Measurements from ENCODE around the gene AGPAT1.
A peak's percentile ranks its signal among the peaks of the same experiment; 100 is the strongest.
"Not testable (repeated sequence)": the region's sequence is repeated elsewhere in the genome, so short reads cannot be mapped to it uniquely, and the experiment has no call there.

AGPAT1 gene

DNA sequence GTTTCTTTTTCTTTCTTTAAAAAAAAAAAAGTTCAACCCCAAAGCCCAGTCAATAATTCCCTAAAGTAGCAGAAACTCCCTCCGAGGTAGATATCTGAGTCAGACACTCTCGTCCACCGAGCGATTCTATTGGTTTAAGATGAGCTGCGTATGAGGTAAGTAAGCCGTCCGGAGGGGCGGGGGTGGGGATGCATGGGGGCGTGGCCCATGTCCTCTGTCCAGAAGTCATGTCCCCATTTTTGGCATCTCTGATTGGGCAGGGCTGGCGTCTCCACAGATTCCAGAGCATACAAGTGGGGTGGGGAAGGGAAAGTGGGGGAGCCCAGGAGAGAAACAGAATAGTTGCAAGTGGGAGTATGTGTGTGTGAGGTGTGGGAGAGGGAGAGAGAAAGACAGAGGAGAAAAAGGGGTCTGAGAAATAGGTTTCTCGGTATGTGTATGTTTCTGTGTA, 9.8 kb upstream of the AGPAT1 start:
- DNase-seq, result not testable (repeated sequence)

- DNase-seq, result no peak
Measured at GRCh38 chr6:32184084-32184640, 8.3 kb upstream of the AGPAT1 start, which contains the start of gene AGER. TSS of gene AGER (minus strand) at chr6:32184253. CDS start at chr6:32184222, 31 bp downstream.

- no peak for DNase-seq
Measured at GRCh38 chr6:32183483-32184083, 7.7 kb upstream of the AGPAT1 start.

GRCh38 chr6:32183030-32183429, 7.1 kb upstream of the AGPAT1 start:
- no peak for DNase-seq

DNA sequence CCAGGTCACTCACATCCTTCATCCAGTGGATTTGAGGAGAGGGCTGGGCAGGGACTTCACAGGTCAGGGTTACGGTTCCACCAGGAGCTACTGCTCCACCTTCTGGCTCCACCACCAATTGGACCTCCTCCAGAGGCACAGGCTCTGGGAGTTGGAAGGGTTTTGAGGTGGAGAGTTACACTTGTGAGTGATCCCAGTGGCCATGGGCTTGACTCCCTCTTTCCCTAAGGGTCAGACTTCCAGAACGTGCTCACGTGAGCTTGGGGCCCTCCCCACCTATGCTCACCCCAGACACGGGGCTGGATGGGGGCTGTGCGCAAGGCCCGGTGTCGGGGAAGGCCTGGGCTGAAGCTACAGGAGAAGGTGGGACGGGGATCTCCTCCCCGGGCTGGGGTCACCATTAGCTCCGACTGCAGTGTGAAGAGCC, 6.7 kb upstream of the AGPAT1 start:
- DNase-seq, result no peak

DNA sequence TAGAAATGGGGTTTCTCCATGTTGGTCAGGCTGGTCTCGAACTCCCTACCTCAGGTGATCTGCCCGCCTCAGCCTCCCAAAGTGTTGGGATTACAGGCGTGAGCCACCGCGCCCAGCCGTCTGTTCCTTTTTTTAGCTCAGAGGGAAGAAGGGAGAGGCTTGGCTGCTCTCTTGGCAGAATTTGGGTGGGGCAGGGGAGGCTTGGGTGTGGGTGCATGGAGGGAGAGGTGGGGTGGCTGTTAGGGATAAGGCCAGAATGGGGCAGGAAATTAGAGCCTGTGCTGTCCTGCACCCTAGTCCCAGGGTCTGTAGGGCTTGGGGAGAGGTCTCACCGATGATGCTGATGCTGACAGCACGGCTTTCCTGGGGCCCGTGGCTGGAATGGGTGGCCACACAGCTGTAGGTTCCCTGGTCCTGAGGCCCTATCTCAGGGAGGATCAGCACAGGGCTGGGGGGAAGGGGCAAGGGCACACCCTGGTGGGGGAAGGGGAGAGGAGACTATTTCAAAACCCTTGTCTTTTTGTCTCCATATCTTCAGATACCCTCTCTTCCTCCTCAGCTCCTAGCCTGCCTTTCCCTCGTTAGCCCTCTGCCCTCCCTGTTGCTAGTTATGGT, 6.1 kb upstream of the AGPAT1 start:
- no peak for DNase-seq

DNA sequence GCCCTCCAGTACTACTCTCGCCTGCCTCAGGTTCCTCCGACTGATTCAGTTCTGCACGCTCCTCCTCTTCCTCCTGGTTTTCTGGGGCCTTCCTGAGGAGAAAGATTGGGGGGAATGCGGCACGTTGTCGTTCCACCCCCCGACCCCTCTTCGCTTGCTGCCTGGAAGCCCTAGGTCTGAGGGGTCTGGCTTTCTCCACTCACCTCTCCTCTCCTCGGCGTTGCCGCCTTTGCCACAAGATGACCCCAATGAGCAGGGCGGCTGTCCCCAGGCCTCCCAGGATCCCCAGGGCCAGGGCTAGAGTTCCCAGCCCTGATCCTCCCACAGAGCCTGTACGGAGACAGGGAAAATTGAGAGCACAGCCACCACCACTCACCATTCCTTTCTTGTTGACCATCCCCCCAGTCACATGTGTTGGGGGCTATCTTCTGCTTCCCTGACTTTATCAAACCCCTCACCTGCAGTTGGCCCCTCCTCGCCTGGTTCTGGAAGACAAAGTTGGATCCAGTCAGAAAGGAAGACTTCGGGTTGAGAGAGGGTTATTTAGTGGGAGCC, 5.3 kb upstream of the AGPAT1 start:
- DNase-seq, result no peak

DNA sequence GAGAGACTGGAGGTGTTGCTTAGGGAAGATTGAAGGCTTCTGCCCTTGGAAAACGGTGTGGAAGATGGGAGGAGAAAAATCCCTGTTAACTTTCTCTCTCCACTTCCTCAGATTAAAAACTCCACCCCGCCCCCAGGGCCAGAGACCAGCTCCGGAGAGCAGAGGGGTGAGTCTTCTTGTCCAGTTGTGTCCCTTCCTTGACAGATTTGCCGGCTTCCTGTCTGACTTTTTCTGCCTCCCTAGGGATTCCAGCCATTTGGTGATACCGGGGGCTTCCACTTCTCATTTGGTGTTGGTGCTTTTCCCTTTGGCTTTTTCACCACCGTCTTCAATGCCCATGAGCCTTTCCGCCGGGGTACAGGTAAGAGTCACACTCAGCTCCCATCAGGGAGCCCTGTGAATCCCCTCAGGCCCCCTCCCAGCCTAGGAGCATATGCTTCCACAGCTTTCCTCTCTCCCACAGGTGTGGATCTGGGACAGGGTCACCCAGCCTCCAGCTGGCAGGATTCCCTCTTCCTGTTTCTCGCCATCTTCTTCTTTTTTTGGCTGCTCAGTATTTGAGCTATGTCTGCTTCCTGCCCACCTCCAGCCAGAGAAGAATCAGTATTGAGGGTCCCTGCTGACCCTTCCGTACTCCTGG, 4.0 kb upstream of the AGPAT1 start:
- DNase-seq, result no peak

DNA sequence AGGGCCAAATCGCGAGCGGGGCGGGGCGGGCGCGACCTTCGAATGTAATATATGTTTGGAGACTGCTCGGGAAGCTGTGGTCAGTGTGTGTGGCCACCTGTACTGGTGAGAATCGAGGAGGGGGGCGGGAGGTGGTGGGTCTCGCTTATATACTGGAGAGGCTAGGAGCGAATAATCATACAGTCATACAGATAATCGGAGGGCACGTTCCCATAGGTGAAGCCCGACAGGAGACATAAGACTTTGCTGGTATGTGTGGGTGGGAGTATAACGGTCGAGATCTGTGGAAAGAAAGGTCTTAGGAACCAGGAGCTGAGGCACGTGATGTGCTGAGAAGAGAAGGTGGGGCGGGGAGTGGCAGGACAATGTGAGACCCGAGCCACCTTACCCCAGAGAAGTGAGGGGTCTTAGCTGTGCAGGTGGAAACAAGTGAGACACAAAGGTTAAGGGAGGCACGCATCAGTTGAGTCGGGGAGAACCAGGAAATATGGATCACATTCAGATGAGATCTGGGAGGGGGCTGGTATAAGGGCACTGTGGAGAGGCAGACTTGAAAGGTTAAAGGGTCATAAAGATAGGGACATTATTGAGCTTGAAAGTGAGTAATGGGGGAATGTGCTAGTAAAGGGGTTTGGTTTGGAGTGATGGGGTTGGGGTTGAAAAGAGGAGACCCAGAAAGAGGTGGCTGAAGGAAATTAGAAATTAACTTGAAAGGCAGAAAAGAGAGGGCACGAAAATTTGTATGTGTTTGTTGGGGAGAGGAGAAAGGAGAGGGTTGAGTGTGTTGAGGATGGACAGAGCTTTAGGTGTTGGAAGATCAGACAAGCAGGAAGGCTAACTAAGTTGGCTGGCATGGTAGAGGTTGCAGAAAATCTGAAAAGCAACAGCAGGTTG, 2.9 kb upstream of the AGPAT1 start:
- no peak for DNase-seq

DNA sequence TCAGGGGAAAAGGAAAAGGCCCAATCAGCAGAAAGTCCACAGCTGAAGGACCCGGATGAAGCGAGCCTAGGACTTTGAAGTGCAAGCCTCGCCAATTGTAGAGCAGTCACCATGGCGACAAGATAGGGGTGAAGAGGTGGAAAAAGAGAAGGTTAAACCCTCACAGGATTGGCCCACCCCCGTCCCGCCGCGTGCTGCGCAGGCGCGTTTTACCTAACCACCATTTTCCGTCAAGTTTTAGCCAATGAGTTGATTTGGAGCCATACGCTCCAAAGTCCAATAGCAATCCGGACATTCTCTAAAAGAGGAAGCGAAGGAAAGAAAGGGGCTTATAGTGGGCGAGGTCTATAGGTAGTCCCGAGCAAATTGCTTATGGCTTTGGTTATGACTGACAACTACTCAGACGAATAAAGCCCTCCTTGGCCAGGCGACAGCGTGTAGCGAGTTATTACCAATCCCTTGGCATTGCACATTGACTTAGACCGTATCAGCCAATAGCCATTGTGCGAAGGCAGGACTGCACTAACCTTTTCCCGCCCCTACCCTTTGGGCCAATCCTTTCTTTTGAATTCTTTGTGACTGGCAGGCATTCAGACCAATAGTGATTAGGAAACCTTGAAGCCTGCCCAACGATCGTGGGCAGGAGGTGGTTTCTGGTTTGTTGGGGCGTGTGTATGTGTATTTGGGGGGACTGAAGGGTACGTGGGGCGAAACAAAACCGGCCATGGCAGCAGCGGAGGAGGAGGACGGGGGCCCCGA, 2.1 kb upstream of the AGPAT1 start, which contains the start of gene RNF5:
TSS of gene RNF5 (plus strand) at position 618 of the 759 bp plus-strand sequence. CDS start at position 725, 107 bp downstream.
- DNase-seq, result peak; percentile 100

DNA sequence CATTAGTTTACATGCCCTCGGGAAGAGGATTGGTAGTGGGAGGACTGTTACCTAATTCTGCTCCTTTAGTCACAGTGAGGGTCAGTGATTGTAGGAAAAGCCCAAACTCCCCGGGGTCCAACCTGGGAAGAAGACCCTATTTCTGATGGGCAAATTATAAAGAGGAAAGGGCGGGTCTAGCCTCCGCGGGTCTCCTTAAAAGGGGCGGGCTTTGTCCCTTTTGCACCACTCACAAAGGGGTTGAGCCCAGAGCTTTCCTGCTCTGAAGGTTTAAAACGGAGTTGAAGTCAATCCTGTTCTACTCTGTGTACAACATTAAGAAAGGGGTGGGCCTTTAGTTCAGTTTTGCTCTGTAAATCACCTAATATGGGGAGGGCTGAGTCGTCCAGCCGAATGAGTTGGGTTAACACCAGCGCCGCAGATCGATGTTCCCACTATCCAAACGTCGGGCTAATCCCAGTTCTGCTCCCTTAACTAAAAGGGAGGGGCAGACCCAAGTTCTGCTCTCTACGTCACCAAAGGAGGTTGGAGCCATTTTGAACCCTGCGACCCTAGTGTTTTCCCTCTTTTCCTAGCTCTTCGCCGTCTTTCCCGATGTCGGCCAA, 1.4 kb upstream of the AGPAT1 start:
- peak; percentile 7 for DNase-seq

DNA sequence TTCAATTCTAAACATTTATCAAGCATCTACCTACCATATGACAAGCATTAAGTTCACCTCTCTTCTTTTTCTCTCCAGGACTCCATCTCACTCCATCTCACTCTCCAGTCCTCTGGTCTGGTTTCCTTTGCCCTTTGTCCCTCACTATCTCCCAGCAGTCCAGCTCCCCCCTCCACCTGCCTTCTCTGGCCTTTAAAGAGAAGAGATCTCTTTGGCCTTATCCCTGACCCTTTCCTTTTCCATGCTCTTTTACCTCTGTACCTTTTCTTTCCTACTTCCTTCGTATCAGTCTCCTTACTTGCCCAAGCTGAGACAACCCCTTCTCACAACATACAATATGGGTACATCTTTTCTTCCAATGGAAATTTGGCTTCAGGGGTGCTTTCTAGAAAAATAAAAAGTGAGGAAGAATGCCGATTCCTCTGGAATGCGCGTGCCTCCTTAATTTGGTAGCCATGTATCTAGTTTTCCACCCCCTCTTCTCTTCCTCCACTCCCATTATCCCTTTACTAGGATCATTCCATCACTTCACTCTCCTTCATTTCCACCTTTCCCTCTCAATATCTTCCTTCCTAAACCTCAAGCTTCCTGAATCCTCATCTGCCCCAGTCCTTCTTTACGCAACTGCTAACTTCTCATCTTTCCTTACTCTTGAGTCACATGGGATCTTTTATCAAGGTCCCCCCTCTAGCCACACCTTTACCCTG, 745 bp upstream of the AGPAT1 start:
- DNase-seq, result no peak

- no peak for DNase-seq
Measured at GRCh38 chr6:32175322-32175710, 568 bp downstream of the AGPAT1 start.

GRCh38 chr6:32174416-32174815, 1.5 kb downstream of the AGPAT1 start:
- DNase-seq, result no peak

- no peak for DNase-seq
Measured at GRCh38 chr6:32173051-32173727, 2.7 kb downstream of the AGPAT1 start.

DNA sequence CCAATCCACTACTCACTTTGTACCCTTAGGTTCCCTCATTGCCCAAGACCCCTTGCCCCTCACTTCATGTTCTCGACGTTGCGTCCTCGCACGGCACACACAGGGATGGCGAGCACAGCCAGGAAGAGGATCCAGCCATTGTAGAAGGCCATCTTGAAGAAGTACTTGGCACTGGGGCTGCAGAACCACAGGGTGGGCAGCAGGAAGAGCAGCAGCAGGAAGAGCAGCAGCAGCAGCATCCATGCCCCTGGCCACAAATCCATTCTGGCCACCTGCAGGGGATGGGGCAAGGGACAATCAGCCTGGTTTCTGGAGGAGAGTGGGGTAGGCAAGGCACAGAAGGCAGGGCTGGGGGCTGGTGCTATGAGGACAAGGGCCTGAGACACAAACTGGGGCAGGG, 4.7 kb downstream of the AGPAT1 start:
- DNase-seq, result no peak

- DNase-seq, result no peak
Measured at GRCh38 chr6:32170294-32170693, 5.6 kb downstream of the AGPAT1 start.

- DNase-seq, result no peak
Measured at GRCh38 chr6:32168807-32169591, 6.9 kb downstream of the AGPAT1 start.

DNA sequence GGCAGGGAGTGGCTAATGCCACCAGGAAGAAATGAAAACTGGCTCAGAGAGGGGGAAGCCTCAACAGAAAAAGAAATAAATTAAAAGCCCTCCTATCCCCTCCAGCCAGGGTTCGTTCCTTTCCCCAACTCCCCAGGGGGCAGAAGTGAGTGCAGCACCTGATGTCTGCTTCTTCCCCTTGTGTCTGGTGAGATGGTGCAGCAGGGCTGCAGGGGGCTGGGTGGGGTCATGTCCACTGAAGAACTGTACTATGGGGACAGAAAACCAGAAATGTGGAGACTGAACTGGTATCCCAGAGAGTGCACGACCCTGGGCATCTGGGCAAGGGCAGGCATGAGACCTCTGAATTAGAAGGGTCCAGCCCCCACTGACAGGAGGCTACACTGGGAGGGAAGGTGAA, 7.5 kb downstream of the AGPAT1 start:
- no peak for DNase-seq
